Loucy (cell line): ENCODE results near the gene BICD2.

Experiments used
- H2AFZ ChIP-seq: fragments of 200-600 bp; sonication (generic); 2 replicates; pipeline ENCODE4 v1.6.0; 2016; ENCODE audit warnings: antibody characterized with exemption, mild to moderate bottlenecking, low read length, moderate library complexity
- H3F3A ChIP-seq: fragments of 200-600 bp; 2 replicates; pipeline ENCODE4 v1.6.0; 2016; ENCODE audit warnings: antibody characterized with exemption, low read depth, mild to moderate bottlenecking
- H3K27me3 ChIP-seq: fragments of 200-600 bp; sonication (generic); 2 replicates; pipeline ENCODE4 v1.6.1; 2014; ENCODE audit warnings: low read length, mild to moderate bottlenecking; ENCODE audit not compliant: insufficient read depth, poor library complexity, severe bottlenecking
- H3K36me3 ChIP-seq: fragments of 200-600 bp; sonication (generic); 2 replicates; pipeline ENCODE4 v1.6.1; 2016; ENCODE audit warnings: low read length; ENCODE audit not compliant: insufficient read depth
- H3K4me1 ChIP-seq: fragments of 200-600 bp; sonication (generic); 2 replicates; pipeline ENCODE4 v1.5.1; 2014; ENCODE audit warnings: low read length, mild to moderate bottlenecking; ENCODE audit not compliant: insufficient read depth, poor library complexity, severe bottlenecking
- H3K4me2 ChIP-seq: fragments of 200-600 bp; sonication (generic); 2 replicates; pipeline ENCODE4 v1.6.0; 2014; ENCODE audit warnings: antibody characterized with exemption, low read length, low read depth, mild to moderate bottlenecking; ENCODE audit not compliant: poor library complexity, severe bottlenecking
- H3K4me3 ChIP-seq: fragments of 200-600 bp; sonication (generic); 2 replicates; pipeline ENCODE4 v1.5.1; 2014; ENCODE audit warnings: low read length, mild to moderate bottlenecking, mixed read lengths; ENCODE audit not compliant: poor library complexity, severe bottlenecking
- H3K79me2 ChIP-seq: fragments of 200-600 bp; sonication (generic); 2 replicates; pipeline ENCODE4 v1.6.1; 2014; ENCODE audit warnings: low read length; ENCODE audit not compliant: insufficient read depth
- H3K9ac ChIP-seq: fragments of 200-600 bp; sonication (generic); 2 replicates; pipeline ENCODE4 v1.6.0; 2014; ENCODE audit warnings: mild to moderate bottlenecking, low read depth, low read length, moderate library complexity; ENCODE audit not compliant: poor library complexity, severe bottlenecking
- H3K9me2 ChIP-seq: fragments of 200-600 bp; sonication (generic); replicated peaks from 2 replicates; pipeline ENCODE4 v1.6.1; 2016; ENCODE audit warnings: low read depth, low read length, mixed read lengths
- H3K9me3 ChIP-seq: fragments of 200-600 bp; sonication (generic); 2 replicates; pipeline ENCODE4 v1.6.1; 2014; ENCODE audit warnings: mild to moderate bottlenecking, antibody characterized with exemption, low read length, low read depth; ENCODE audit not compliant: insufficient read depth
- H4K20me1 ChIP-seq: fragments of 200-600 bp; sonication (generic); 2 replicates; pipeline ENCODE4 v1.6.0; 2014; ENCODE audit warnings: antibody characterized with exemption, low read length, mild to moderate bottlenecking; ENCODE audit not compliant: insufficient read depth, poor library complexity, severe bottlenecking
- EZH2phosphoT487 ChIP-seq: fragments of 200-600 bp; IDR thresholded peaks from 2 replicates; pipeline ENCODE4 v1.6.1; 2018; ENCODE audit warnings: antibody characterized with exemption, mild to moderate bottlenecking, moderate library complexity, borderline replicate concordance
- TF ChIP-seq, protein P1 (sequence below): fragments of 200-600 bp; sonication (generic); conservative IDR thresholded peaks from 2 replicates; pipeline ENCODE4 v1.5.1; 2014; ENCODE audit warnings: mild to moderate bottlenecking, antibody characterized with exemption, low read length

Gene BICD2

DNA sequence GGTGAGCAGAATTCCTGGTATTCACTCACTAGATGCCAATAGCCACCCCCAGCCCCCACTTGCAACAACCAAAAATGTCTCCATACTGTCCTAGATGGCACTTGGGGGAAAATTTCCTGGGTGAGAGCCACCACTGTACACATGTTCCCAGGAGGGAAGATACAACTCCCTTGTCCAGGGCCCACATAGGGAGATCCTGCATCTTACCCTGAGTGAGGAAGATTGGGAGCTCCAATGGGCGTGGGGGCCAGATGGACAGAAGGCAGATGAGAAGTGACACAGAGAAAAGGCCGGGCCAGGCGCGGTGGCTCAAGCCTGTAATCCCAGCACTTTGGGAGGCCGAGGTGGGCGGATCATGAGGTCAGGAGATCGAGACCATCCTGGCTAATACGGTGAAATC is 82.4 kb downstream of the BICD2 start:
- no peaks in the 10 kb centered on the region for H3K4me1 ChIP-seq
- no peaks in the 10 kb centered on the region for H3K36me3 ChIP-seq
- no peak overlapping the region for H3K9ac ChIP-seq
- H3K9me3 ChIP-seq, result no peaks in the 10 kb centered on the region
- H3K79me2 ChIP-seq, result no peaks in the 10 kb centered on the region
- no peaks in the 10 kb centered on the region for H3K27me3 ChIP-seq
- TF ChIP-seq, protein P1, sequence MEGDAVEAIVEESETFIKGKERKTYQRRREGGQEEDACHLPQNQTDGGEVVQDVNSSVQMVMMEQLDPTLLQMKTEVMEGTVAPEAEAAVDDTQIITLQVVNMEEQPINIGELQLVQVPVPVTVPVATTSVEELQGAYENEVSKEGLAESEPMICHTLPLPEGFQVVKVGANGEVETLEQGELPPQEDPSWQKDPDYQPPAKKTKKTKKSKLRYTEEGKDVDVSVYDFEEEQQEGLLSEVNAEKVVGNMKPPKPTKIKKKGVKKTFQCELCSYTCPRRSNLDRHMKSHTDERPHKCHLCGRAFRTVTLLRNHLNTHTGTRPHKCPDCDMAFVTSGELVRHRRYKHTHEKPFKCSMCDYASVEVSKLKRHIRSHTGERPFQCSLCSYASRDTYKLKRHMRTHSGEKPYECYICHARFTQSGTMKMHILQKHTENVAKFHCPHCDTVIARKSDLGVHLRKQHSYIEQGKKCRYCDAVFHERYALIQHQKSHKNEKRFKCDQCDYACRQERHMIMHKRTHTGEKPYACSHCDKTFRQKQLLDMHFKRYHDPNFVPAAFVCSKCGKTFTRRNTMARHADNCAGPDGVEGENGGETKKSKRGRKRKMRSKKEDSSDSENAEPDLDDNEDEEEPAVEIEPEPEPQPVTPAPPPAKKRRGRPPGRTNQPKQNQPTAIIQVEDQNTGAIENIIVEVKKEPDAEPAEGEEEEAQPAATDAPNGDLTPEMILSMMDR, result no peak
- no peak for TF ChIP-seq EZH2phosphoT487
- no peak overlapping the region for H2AFZ ChIP-seq
- no peaks in the 10 kb centered on the region for H3K9me2 ChIP-seq
- H3K4me2 ChIP-seq, result no peak overlapping the region
- no peaks in the 10 kb centered on the region for H4K20me1 ChIP-seq
- no peak overlapping the region for H3K4me3 ChIP-seq
- no peaks in the 10 kb centered on the region for H3F3A ChIP-seq

DNA sequence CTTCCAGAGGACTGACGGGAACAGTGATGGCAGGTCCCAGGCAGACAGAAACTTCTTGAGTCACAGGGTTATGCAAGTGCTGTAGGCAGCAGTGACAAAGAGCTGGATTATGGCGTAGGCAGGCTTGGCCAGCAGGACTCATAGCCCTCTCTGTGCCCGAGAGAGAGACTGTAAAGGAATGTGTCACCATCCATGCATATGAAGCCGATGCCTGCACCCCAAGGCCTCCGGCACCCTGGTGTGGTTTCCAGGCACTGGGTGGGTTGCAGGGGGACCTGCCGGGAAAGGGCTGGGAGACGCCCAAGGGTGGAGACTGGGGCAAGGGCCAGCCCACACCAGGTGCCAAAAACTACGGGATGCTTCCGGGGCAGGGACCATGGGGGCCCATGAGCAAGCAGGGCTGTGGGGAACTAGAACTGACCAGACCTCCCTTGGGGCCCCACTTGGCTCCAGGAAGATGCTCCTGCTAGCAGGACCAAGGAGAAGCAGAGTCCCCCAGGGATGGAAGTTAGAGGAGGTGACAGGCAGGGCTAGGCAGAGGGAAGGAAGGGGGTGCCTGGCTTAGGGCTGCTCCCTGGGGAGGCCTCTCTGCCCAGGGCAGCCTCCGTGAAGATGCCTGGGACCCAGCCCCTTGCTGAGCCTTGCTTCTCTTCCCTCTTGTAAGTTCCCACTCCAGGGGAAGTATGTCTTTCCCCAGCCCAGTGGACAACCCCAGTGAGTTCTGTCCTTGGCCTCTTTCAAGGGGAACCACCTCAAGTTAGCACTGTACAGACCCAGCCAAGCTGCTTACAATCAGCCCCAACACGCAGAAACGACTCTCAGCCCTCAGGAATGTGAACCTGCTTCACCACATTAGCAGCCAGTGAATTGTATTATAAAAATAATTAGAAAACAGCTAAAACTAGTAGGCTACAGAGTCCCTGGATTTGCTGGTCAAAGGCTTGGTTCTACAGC is 84.2 kb downstream of the BICD2 start:
- Histone ChIP-seq H3K9me2 (no peaks in the 10 kb centered on the region), H3K27me3 (no peaks in the 10 kb centered on the region), H3K9ac (no peak overlapping the region), H3K4me1 (no peaks in the 10 kb centered on the region), H4K20me1 (no peaks in the 10 kb centered on the region), H2AFZ (no peak overlapping the region), H3K4me2 (no peak overlapping the region), H3K36me3 (no peaks in the 10 kb centered on the region), H3K79me2 (no peaks in the 10 kb centered on the region), H3F3A (no peaks in the 10 kb centered on the region), H3K9me3 (no peaks in the 10 kb centered on the region), H3K4me3 (no peak overlapping the region)
- TF ChIP-seq EZH2phosphoT487, result no peak
- TF ChIP-seq, protein P1, result no peak

DNA sequence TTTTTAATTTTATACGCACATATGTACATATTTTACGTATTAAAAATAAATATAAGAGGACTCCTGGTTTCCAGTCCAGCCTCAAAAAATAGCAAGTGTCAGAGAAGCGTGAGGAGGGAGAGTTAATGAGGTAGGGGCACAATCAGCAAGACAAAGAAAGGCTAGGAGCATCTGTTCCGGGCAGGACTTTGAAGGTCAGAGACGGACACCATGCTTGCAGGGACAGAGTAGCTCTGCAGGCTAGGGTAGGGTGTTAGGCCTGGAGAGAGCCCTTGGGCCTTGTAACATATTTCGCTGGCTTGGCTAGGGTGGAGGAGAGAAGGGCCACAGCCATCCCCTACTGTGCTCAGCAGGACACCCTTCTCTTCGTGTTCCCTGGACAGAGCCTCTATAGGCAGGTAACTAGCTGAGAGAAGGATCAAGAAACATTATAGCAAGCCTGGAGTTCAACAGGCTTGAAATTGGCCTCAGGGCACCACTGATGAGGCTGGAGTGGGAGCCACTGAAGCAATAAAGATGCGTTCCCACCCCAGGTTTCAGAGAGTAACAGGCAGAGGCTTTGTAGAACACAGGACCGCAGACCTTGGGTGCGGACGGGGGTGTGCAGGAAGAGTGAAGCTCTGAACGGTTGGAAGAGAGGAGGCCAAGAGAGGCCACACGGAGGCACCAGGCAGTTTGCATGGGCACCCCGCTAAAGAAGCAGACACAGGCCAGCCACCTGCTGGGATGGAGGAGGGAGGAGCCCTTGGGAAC is 85.0 kb downstream of the BICD2 start:
- H3K9me2 ChIP-seq, result no peaks in the 10 kb centered on the region
- H2AFZ ChIP-seq, result no peak overlapping the region
- TF ChIP-seq, protein P1, result no peak
- TF ChIP-seq EZH2phosphoT487, result no peak
- H3K4me2 ChIP-seq, result no peak overlapping the region
- no peaks in the 10 kb centered on the region for H3K4me1 ChIP-seq
- H3K27me3 ChIP-seq, result no peaks in the 10 kb centered on the region
- no peak overlapping the region for H3K4me3 ChIP-seq
- H3K79me2 ChIP-seq, result no peaks in the 10 kb centered on the region
- no peak overlapping the region for H3K9ac ChIP-seq
- H4K20me1 ChIP-seq, result no peaks in the 10 kb centered on the region
- no peaks in the 10 kb centered on the region for H3K36me3 ChIP-seq
- H3K9me3 ChIP-seq, result no peaks in the 10 kb centered on the region
- no peaks in the 10 kb centered on the region for H3F3A ChIP-seq
